HG03439 (cell line): Measurements from ENCODE around the gene TMEM72.

Source experiments
- ATAC-seq: cut with Tn5 transposase; IDR thresholded peaks from one replicate; pipeline ENCODE4 v1.9.1; 2021; ENCODE audit warnings: mild to moderate bottlenecking, moderate library complexity; ENCODE audit not compliant: unreplicated experiment

TMEM72 gene

DNA sequence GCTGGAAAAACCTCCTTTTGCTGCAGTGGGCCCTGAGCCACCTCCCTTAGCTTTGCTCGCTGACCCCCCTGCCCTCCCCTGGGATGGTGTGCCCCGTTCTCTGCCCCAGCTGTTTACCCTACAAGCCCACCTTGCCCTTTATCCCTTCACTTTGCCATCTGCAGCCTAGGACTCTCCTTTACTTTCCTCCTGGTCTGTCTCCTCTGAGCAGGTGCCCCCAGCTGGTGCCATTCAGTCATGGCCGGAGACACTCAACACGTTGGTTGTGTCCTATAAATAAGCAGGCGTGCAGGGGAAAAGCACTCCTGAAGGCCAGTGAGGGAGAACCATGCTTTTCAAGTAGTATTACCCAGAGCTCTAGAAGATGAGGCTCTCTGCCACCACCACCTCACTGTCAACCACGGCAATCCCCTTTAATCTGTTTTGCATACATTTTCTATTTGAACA, 54.5 kb downstream of the TMEM72 start:
- no peak for ATAC-seq

DNA sequence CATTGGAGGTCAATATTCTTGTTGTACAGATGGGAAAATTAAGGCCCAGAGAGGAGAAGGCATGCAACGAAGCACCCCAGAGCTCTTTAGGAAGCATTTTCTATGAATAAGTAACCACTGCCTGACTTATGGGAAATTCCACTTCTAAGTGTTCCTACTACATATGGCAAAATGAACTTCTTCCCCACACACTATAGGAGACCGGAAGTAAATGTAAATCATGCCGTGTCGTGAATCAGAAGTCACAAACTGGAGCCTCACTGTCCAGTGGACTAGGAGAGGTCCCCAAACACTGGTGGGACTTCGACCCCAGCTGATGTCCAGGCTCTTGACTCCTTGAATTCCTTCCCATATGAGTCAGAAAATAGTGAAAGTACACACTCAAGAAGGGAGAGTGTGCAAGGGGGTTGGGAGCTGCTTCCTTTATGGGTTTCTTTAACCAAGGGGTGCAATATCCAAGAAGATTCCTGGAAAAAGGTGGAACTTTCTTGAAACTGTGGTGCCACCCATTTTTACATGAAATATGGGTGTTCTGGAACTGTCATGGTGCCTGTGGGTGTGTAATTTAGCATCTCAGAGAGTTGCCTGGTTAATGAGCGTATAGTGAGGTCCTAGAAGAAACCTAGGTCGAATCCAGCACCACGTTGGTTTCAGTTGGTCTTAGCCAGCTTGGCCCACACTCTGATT, 55.1 kb downstream of the TMEM72 start:
- ATAC-seq: peak; percentile 31

DNA sequence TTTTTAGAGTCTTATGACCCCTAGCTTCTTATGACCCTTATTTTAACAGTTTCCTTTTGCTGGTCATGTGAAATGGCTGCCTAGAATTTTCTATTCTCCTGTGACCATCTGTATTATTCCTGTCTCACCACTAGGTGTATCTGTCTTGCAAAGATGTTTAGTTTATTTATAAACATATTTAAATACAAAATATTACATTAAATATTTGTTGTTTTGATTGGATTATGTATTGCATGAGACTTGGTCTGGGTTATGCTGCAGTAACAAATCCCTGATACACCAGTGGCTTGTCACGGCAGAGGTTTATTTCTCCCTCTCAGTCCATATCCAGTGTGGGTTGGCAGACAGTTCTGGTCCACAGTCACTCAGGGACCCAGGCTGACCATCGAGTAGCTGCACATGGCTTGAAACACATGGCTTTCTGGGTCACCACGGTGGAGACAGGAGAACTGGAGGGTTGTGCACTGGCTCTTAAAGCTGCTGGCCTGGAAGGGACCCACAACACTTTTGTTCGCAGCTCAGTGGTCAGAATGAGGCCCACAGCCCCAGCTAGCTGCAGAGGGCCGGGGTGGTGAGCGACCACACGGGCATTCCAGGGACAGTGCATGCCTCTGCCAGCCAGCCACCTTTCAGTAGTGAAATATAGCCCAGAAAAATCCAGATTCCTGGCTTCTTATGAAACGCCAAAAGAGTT, 55.8 kb downstream of the TMEM72 start:
- no peak for ATAC-seq

DNA sequence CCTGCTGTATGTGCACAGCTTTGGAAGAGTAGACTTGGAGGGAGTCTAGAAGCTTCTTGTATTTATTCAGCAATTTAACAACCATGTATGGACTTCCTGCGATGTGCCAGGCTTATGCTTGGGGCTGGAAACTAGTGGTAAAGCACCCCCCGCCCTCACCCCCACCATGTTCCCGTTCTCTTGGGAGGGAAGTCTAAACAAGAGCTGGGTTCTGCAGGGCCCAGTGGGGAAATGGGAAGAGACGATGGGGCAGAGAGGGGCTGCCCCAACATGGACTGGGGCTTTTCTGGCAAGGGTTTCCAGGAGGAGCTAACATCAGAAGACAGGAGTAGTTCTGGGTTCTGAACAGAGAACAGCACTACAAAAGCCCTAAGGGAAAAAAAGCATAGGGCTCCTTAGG, 56.5 kb downstream of the TMEM72 start:
- no peak for ATAC-seq

DNA sequence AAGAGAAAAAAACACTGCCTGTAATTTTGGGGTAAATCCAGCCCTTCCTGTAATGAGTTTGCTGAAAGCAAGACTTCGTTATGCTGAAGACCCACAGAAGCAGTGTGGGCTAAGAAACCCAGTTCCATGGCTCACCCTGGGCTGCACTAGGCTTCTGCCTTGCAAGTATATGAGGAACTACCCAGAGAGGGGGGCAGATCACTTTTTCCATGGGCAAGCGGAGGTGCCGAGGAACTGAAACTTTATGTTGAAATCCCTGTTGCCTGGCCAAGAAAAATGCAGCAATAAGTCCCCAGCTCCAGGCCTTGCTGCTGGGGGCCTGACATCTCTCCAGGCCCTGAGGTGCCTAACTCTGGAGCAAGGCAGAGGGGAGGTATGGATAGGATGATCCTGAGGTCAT, 57.0 kb downstream of the TMEM72 start:
- ATAC-seq: no peak

DNA sequence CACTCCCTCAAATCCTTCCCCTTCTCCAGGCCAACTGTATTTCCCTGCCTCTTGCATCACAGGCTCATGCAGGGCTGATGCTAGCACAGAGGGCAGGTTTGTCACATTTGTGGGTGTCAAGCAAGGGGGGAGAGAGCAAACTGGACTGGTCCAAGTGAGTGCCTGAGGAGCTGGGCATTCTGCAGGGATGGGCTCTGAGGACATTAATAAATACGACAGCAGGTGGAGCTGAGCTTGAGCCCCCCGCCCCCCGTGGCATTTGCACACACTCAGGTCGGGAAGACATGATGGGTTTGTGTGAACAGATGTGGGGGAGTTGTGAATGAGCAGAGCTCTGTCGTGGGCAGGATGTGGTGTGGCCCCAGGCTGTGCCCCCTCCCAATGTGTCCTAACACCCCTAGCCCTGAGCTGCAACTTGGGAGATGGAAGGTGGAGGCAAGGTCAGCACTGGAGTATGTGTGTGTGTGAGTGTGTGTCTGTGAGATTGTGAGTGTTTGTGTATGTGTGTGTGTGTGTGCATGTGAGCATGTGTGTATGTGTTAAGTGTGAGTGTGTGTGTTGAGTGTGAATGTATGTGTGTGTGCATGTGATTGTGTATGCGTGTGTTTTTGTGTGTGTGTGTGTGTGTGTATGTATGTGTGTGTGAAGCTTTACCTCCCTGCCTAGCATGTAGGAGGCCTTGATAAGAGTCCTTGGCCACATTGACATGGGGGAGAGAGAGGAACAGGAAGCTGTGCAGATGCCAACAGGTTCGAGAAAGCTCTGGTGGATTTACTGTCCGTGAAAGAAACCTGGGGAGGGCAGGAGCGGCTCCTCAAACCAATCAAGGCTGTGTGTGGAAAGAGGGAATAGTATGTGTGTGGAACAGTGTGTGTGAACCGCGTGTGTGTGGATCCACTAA, 57.6 kb downstream of the TMEM72 start:
- no peak for ATAC-seq

DNA sequence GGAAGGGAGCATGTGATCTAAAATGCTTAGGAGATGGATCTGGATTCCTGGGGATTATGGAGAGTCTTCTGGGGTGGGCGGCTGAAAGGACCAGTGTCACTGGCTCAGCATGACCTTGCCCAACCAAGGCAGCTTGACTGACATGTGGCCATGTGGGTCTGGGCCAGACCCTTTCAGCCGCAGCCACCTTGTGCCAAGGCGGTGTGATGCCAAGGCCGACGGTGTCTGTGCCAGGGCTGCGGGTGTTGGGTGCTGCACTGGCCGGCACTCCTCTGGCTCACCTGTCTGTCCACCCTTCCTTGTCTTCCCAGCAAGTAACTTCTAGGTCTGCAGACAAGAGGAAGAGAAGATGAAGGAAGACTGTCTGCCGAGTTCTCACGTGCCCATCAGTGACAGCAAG, 58.7 kb downstream of the TMEM72 start:
- ATAC-seq: no peak

DNA sequence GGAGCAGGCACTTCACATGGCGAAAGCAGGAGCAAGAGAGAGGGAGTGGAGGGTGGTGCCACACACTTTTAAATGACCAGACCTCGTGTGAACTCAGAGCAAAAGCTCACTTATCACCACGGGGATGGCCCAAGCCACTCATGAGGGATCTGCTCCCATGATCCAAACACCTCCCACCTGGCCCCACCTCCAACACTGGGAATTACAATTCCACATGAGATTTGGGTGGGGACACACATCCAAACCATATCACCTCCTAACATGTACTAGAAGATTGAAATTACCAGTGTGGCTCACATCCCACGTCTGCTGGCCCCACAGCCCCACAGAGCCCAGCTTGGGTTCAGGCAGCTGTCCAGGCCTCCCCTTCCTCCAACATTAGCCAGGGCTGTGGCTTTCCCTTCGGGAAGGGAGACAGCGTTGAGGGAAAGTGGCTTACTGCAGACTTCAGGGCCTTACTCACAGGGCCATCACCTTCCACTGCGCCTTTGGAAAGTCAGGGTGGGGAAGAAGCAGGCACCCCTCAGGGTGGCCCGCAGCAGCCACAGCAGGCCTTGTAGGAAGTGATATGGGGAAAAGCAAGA, 59.8 kb downstream of the TMEM72 start:
- ATAC-seq: no peak

DNA sequence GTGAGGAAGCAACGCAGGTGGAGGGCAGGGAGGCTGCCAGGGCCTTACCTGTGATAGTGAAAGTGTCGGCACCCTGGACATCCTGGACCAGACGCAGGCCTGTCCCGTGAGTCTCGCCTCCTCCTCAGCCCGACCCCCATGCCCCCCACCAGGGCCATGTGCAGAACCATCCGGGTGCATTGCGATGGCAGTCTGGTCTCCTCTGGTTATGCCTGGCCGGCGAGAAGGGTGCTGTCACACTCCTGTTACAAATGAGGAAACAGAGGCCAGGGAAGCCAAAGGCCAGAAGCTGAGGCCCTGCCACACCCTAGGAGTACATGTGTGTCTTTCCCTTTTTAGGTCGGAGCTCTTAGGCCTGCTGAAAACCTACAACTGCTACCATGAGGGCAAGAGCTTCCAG, 60.3 kb downstream of the TMEM72 start:
- no peak for ATAC-seq

DNA sequence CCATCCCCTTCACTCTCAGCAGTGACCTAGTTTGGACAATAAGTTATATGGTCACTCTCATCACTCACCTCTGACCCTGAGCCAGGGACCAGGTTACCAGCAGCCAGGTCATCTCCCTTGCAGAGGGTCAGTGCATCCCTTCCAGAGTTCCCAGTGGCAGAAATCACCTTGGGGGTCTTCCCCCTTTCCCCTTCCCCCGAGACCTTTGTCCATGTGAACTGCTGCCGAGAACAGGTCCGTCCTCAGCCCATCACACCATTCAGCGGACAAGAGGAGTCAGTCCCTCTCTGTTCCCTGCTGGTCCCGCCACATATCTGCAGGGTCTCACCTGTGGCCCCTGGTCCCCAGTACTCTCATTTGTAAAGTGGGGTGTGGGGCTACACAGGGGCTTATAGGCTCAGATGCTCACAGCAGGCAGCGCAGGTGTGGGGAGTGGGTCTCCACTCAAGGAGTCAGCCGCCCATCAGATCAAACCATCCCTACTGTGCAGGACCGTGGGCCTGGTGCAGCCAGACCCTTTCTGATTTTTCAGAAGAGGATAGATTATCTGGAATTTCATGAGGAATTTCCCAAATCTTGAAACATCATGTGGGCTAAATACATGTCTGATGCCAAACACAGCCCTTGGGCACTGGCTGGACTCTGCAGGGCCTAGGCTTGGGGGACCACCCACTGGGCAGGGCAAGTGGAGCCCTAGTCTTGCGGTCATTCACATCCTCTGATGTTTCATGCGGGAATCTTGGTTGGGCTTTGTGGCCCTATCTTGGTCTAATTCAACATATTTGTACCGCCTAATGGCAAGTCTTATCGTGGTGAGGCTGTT, 61.0 kb downstream of the TMEM72 start:
- no peak for ATAC-seq

DNA sequence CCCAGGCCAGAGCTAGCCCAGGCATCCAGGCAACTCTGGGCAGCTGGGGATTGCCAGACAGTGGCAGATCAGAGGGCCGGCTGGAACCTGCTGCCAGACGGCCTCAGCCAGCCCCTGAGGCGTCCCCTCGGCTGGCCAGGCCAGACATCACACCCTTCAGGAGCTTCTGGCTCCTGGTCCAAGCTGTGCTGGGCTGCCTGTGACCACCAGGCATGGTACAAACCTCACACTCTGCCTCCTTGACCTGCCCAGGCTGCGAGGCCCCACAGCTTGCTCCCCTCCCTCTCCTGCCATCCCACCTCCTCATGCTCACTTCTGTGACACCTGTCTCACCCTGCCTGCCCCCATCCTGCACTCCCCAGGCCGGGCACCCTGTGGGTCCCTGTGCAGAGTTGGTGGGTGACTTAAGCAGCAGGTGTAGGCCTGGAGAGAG, 61.8 kb downstream of the TMEM72 start:
- ATAC-seq: no peak

DNA sequence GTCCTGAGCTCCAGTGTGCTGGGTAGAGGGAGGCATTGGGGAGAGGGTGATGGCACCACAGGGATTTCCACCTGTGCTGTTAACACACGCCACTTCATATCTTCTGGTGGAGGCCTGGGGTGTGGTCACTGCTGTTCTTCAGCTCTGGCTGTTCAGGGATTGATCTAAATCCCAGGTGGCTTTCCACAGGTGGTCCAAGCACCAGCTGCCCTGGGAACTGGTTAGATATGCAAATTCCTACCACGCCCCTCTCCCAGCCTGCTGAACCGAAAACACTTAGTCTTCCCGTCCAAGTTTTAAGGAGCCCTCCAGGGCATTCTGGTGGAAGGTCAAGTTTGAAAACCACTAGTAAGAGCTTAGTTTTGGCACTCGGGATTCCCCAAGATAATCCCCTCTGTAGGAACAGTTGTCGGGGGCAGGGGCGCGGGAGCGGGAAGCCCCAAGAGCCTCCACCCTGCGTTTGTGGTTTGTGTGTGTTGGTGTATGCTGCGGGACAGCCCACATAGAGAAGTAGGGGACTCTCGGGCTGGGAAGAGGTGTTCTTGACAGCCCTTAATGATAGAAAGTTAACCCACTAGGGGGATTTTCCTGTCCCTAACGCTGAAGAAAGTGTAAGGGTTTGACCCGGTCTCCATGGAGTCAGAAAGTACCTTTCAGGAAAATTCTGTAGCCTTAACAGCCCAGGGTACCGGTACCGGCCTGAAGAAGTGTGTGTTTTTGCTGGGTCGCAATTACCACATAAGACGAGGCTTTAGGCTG, 62.4 kb downstream of the TMEM72 start:
- ATAC-seq: no peak

DNA sequence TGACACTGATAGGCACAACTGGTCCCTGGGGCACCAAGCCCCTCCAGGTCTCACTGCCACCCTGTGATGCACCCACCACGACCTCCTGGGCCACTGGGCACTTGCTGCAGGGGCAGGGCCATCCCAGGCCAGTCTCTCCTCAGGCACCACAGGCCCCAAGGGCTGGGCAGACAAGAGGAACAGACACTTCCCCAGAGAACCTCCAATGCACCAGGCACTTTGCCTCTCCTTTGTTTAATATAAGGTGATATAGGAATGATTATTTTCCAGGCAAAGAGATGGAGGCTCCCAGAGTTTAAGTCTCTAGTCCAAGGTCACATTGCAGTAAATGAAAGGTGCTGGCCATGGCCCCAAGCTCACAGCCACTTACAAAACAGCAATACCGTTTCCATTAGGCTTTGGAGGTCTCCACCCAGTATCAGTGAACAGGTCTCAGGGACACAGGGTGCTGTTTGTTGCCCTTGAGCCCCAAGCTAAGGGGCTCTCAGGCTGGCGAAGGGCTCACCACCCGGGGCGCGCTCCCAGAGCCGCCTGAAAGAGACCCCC, 63.0 kb downstream of the TMEM72 start:
- no peak for ATAC-seq

DNA sequence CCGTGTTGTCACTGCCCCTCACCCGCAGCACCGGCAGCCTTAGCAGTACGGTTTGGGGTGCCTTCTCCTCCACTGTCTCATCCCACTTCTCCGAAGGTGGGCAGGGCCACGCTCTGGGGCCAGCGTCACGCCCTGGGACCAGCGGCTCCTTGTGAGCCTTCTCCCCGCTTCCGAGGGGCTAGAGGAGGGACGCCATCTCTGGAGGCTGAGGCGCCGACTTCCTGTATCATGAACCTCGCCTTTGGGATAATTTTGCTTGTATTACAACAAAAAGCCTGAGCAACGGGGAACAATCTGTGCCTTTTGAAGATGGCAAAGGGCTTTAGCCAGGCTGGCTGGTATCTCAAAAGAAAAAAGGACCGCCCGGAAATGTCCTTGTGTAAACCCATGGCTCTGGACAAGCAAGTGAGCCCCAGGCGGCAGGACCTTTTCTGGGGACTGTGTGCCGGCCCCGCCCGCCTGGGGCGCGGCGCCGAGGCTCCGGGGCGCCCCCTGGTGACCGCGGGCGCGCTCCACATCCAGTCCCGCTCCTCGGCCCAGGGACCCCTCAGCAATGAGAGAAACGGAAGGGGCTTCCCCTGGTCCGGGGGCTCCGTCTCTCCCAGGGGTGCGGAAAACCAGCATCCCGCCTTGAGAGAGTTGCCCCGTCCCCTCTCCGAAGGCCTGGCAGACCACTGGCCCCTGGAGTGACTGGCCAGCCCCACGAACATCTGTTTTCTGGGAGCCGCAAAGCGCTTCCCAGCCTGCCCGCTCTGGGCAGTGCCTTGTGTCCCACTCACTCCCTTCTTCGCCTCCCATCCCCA, 63.7 kb downstream of the TMEM72 start:
- ATAC-seq: peak; percentile 74

DNA sequence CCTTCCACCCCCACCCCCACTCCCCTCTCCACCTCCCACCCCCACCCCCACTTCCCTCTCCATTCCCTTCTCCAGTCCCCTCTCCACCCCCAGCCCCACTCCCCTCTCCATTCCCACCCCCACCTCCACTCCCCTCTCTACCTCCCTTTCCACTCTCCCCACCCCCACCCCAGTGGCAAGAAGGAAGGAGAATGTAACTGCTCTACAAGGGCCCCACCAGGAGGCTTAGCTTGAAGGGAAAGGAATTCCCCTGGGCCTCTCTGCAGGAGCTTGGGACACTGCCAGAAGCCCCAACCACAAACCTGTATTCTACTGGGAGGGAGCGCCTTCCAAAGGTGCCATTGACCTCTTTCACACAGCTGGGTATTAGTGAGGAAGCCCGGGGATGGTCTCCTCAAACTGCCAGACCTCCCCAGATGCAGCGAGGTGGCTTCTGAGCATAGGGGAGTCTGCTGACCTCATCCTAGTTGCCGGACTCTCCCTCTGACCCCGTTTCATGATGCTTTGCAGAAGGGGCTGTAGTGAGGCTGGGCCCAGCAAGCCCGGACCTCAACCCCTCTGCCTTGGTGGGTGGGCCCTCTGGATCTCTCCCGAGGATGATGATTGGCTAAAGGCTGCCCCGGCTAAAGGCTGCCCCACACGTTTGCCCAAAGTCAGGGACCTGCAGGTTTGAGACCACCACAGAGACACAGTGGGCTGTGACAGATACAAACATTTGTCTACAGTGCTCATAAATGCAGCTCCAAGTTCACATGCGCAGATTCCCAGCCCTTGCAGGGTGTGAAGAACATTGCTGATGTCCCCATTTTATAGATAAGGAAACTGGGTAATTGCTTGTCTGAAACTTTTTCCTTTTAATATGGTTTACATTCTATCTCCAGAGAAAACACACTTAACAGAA, 64.5 kb downstream of the TMEM72 start:
- ATAC-seq: no peak

DNA sequence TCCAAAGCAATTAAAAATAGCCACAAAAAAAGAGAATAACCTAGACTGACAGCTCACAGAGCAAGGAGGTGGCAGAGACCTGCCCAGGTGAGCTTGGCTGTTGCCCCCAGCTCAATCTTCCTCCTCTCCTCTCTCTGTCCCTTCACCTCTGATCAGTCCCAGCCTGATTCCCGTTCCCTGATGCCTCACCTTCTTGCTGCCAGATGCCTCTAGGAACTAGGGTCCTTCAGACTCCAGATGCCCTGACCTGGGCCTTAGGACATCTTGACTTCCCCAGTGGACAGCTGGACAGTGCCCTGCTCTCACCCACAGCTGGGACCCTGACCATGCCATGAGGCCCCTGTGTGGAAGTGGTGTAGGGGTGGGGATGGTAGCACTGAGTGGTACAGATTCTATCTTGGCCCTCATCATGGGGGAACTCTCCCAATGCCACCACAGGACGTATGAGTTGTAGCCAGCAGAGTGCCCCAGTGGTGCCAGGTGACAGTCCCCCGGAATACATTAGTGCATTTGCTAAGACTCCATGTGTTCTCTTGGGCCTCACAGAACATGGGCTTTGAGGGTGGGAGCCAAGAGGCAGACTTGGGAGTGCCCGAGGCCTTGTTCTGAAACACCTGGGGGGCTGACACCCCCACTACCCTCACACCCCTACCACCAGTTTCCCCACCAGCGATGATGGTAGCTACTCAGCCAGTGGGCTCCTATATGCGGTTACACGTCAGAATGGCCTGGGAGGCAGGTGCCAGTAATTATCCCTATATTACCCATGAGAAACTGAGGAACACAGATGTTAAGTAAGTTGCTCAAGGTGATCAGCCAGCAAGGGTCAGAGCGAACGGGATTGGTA, 65.4 kb downstream of the TMEM72 start:
- no peak for ATAC-seq
